Gastroesophageal sphincter (tissue), 3 donors: ENCODE data around the gene ABHD17C.

Experiments used
- CTCF ChIP-seq, 4 experiments: fragments of 200-600 bp in 2 of 4; fragments of 450-650 bp in 2 of 4; sonication (generic) in 1 of 4; IDR thresholded peaks; one replicate each; pipeline ENCODE4 v1.5.1; 2017 to 2019; ENCODE audit warnings: antibody characterized with exemption in 4 of 4, mild to moderate bottlenecking in 2 of 4, moderate library complexity in 2 of 4
- POLR2A ChIP-seq, 2 donors: fragments of 450-650 bp; IDR thresholded peaks; one replicate each; pipeline ENCODE4 v1.6.1; 2017; ENCODE audit warnings: antibody characterized with exemption in 2 of 2, mild to moderate bottlenecking in 2 of 2, moderate library complexity in 1 of 2
- POLR2AphosphoS5 ChIP-seq: sonication (generic); formaldehyde crosslinking; IDR thresholded peaks from one replicate; pipeline ENCODE4 v1.6.1; 2017; ENCODE audit warnings: antibody characterized with exemption

DNA sequence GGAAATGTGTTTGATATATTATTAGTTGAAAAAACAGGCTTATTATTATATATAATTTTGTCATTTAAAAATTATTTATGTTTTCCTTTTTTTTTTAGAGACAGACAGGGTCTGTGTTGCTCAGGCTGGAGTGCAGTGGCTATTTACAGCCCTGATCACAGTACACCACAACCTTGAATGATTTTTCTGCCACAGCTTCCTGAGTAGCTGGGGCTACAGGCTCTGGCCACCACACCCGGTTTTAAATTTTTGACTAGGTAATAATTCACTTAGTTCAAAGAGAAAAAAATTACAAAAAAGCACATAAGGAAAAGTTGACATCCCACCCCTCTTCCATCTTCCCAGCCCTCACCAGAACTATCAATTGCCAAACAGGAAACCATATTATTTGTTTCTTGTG lies 79.4 kb downstream of the ABHD17C start:
- TF ChIP-seq POLR2A (IDR thresholded peaks at IDR 0.05) = no peak
- no peak for TF ChIP-seq CTCF (IDR thresholded peaks at IDR 0.05)
- TF ChIP-seq POLR2AphosphoS5 = no peak
